GM13976 (cell line): ENCODE measurements around the gene UBAC2.

Source experiments
- DNase-seq: peaks from one replicate; pipeline ENCODE4 v3.0.0; 2012; ENCODE audit warnings: low spot score
- in situ Hi-C: fragments of 300-500 bp; cut with MboI; formaldehyde crosslinking; loops from one replicate; pipeline ENCODE4 v1.12.0; 2022; ENCODE audit warnings: low sequenced_read_pairs, mixed read lengths, inconsistent platforms; ENCODE audit not compliant: unreplicated experiment
- TF ChIP-seq, protein P1 (sequence below): IDR thresholded peaks from 2 replicates; pipeline ENCODE4 v1.5.1; 2012; ENCODE audit warnings: borderline replicate concordance, mild to moderate bottlenecking; ENCODE audit not compliant: insufficient read depth; ENCODE audit errors: extremely low read depth, missing control alignments, control extremely low read depth

UBAC2 gene

DNA sequence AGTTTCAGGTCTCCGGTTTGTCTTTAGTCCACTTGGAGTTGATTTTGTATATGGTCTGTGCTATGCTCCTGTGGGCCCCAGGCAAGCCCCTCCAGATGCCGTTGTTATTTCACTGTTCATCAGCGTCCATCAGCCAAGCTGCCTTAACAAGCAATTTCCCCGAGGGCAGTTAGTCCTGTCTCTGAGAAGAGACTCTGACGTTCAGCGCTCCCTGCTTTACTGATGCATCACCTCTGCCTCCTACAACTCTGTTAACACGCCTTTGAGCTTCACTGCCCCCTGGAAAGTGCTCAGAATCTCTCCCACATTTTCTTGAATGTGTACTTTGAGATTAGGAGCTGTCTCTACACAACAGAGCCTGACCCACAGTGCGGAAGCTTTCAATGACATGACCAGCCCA lies 41.8 kb upstream of the UBAC2 start:
- TF ChIP-seq, protein P1, sequence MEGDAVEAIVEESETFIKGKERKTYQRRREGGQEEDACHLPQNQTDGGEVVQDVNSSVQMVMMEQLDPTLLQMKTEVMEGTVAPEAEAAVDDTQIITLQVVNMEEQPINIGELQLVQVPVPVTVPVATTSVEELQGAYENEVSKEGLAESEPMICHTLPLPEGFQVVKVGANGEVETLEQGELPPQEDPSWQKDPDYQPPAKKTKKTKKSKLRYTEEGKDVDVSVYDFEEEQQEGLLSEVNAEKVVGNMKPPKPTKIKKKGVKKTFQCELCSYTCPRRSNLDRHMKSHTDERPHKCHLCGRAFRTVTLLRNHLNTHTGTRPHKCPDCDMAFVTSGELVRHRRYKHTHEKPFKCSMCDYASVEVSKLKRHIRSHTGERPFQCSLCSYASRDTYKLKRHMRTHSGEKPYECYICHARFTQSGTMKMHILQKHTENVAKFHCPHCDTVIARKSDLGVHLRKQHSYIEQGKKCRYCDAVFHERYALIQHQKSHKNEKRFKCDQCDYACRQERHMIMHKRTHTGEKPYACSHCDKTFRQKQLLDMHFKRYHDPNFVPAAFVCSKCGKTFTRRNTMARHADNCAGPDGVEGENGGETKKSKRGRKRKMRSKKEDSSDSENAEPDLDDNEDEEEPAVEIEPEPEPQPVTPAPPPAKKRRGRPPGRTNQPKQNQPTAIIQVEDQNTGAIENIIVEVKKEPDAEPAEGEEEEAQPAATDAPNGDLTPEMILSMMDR, result no peak
- in situ Hi-C loops, result no loop called here
- no peak for DNase-seq

DNA sequence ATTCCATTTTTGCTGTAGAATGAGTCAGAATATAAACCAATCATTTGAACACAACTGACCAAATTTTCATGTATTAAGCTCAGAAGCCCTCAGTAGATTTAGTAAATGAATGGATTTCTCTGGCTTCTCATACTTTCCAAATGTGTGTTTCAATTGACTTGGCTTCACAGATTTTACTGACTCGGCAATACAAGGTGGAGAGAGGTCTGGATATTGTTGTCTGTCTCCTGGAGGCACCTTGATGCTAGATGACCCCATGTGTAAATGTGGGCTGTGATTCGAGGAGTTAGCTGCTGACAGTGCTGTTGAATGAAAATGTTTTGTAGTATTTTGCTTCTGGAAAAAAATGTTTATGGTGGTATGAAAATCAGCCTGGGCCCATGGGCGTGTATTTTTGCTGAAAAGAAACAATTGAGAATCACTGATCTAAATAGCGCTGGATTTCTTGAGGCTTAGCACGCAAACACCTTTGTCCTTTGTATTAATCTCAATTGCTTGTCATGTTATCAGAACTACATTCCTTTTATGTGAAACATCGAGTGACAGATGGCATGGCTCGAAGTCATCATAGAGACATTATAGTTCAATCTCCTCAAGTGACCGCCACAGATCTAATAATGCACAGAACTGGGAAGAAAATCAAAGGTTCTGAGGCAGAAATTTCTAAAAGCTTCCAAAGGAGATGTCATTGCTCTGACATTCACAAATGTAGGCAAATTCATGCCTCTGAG lies 41.2 kb upstream of the UBAC2 start:
- in situ Hi-C loops, result no loop called here
- no peak for DNase-seq
- TF ChIP-seq, protein P1, result no peak

DNA sequence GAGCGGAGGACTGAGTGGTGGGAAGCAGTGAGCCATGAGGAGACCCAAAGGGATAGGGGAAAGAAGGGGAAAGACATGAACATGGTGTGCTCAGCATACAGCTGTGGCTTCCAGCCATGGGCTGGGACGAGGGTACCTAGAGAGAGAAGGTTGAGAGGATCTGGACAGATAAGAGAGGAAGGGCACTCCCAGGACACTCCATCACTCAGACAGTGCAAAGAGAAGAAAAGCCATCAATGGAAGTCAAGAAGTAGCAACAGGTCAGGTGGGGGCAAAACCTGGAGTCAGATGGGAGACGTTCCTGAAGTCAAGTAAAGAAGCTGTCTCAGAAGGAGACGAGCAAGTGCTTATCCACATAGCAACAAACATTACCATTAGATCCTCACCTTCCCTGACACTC lies 40.2 kb upstream of the UBAC2 start:
- DNase-seq, result no peak
- TF ChIP-seq, protein P1, result no peak
- in situ Hi-C loops, result no loop called here

DNA sequence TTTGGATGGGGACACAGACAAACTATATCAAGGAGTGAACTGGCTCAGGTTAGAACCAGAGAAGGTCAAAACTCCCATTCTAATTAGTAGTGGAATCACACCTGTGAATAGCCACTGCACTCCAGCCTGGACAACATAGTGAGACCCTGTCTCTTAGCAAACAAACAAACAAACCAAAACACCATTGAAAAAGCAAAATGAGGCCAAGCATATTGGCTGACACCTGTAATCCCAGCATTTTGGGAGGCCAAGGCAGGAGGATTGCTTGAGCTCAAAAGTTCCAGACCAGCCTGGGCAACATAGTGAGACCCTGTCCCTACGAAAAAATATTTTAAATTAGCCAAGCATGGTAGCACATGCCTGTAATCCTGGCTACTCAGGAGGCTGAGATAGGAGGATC lies 39.1 kb upstream of the UBAC2 start:
- DNase-seq, result no peak
- TF ChIP-seq, protein P1, result no peak
- in situ Hi-C loops, result no loop called here

DNA sequence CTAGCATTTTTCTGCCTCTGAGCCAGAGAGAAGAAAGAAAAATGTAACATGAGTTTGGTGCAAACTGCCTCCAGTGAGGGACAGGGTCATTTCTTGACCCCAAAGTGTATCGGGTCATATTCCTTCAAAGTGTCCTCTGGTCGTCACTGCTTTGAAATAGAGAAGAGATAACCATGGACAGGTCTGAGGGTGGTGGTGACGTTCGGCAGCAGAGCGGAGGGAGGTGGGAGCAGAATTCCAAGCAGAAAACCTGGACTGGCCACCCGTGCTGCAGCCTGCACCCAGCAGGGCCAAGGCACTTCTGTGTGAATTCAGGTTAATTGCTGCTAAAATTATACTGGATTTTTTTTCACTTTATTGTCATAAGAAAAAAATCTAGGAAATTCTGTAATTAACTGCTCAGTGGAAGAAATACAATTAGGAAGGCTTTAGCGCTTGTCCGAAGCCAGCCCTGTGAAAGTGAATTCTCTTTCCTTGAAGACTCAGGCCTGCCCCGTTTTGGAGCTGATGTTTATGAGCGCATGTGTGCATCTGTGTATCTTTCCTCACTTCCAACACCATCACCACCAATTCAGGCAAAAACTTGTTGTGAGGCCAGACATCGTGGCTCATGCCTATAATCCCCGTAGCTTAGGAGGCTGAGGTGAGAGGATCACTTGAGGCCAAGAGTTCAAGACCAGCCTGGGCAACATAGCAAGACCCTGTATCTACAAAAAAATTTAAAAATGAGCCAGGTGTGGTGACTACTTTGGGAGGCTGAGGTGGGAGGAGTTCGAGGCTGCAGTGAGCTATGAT lies 37.9 kb upstream of the UBAC2 start:
- DNase-seq, result no peak
- in situ Hi-C loops, result no loop called here
- TF ChIP-seq, protein P1, result no peak

DNA sequence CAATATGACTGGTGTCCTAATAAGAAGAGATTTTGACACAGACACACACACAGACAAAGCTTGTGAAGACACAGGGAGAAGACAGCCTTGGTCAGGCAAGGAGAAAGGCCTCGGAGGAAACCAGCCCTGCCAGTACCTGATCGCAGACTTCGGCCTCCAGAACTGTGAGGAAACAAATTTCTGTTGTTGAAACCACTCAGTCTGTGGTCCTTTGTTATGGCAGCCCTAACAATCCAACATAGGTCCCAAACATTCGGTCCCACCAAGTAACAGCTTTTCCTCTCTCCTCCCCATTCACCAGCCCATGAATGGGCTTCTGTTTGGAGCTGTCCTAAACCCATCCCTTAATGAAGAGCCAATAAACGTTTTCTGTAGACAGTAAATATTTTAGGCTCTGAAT lies 36.4 kb upstream of the UBAC2 start:
- DNase-seq, result no peak
- TF ChIP-seq, protein P1, result no peak
- in situ Hi-C loops, result no loop called here
